HEK293T (cell line): ENCODE data around the gene BMP2K.
"Not testable (repeated sequence)": the region's sequence is repeated elsewhere in the genome, so short reads cannot be mapped to it uniquely, and the experiment has no call there.

Experiments
- CTCF ChIA-PET: fragments of 350-600 bp; formaldehyde crosslinking; extraction: SDS; loops from one replicate; lab custom pipeline; 2021; ENCODE audit warnings: antibody characterized with exemption, inconsistent platforms; lab: Yijun Ruan, JAX
- POLR2A ChIA-PET: fragments of 350-600 bp; formaldehyde crosslinking; extraction: SDS; loops from one replicate; lab custom pipeline; 2020; ENCODE audit warnings: antibody characterized with exemption, inconsistent platforms; lab: Yijun Ruan, JAX
- DNase-seq: peaks from one replicate; pipeline ENCODE4 v3.0.0; 2012; ENCODE audit warnings: mixed read lengths; ENCODE audit errors: extremely low spot score
- ARNT ChIP-seq: fragments of 450-650 bp; IDR thresholded peaks from 2 replicates; pipeline ENCODE4 v1.6.1; 2017; ENCODE audit warnings: mild to moderate bottlenecking
- BHLHE40 ChIP-seq: fragments of 450-650 bp; IDR thresholded peaks from 2 replicates; pipeline ENCODE4 v1.6.1; 2016; ENCODE audit warnings: mild to moderate bottlenecking, moderate library complexity, borderline replicate concordance
- CTBP1 ChIP-seq: fragments of 450-650 bp; IDR thresholded peaks from 2 replicates; pipeline ENCODE4 v1.6.1; 2016; ENCODE audit warnings: borderline replicate concordance
- ELF4 ChIP-seq: fragments of 450-650 bp; IDR thresholded peaks from 2 replicates; pipeline ENCODE4 v1.6.1; 2017; ENCODE audit warnings: antibody characterized with exemption
- FOXA1 ChIP-seq: fragments of 450-650 bp; IDR thresholded peaks from 2 replicates; pipeline ENCODE4 v1.6.1; 2016; ENCODE audit warnings: mild to moderate bottlenecking
- FOXK2 ChIP-seq: fragments of 450-650 bp; IDR thresholded peaks from 2 replicates; pipeline ENCODE4 v1.6.1; 2016; ENCODE audit warnings: mild to moderate bottlenecking
- FOXM1 ChIP-seq: fragments of 450-650 bp; IDR thresholded peaks from 2 replicates; pipeline ENCODE4 v1.6.1; 2017; ENCODE audit warnings: mild to moderate bottlenecking, borderline replicate concordance
- HDGF ChIP-seq: fragments of 450-650 bp; IDR thresholded peaks from 2 replicates; pipeline ENCODE4 v1.6.1; 2017; ENCODE audit warnings: antibody characterized with exemption, borderline replicate concordance
- L3MBTL2 ChIP-seq: fragments of 450-650 bp; conservative IDR thresholded peaks from 2 replicates; pipeline ENCODE4 v1.6.1; 2016; ENCODE audit warnings: mild to moderate bottlenecking
- LEF1 ChIP-seq: fragments of 450-650 bp; IDR thresholded peaks from 2 replicates; pipeline ENCODE4 v1.6.1; 2017; ENCODE audit warnings: mild to moderate bottlenecking, borderline replicate concordance
- NFRKB ChIP-seq: fragments of 450-650 bp; IDR thresholded peaks from 2 replicates; pipeline ENCODE4 v1.6.1; 2016; ENCODE audit warnings: mild to moderate bottlenecking, moderate library complexity
- PKNOX1 ChIP-seq: fragments of 450-650 bp; IDR thresholded peaks from 2 replicates; pipeline ENCODE4 v1.6.1; 2016
- SP1 ChIP-seq: fragments of 450-650 bp; IDR thresholded peaks from 2 replicates; pipeline ENCODE4 v1.6.1; 2017
- SUZ12 ChIP-seq: fragments of 450-650 bp; IDR thresholded peaks from 2 replicates; pipeline ENCODE4 v1.6.1; 2016; ENCODE audit warnings: mild to moderate bottlenecking
- TARDBP ChIP-seq: fragments of 450-650 bp; IDR thresholded peaks from 2 replicates; pipeline ENCODE4 v1.6.1; 2016
- ZNF384 ChIP-seq: fragments of 450-650 bp; IDR thresholded peaks from 2 replicates; pipeline ENCODE4 v1.6.1; 2016

Gene BMP2K

GRCh38 chr4:78809928-78810835, 34.0 kb downstream of the BMP2K start:
- CTCF ChIA-PET: interaction anchor here (0.6 to 0.8 kb wide), 2 partner anchors 142 to 166 kb away, joined by 3 read pairs; no protein-coding TSS in a partner anchor
- no peak for TF ChIP-seq PKNOX1
- TF ChIP-seq LEF1: no peak
- TF ChIP-seq BHLHE40: no peak
- DNase-seq: no peak
- POLR2A ChIA-PET: interaction anchor here (0.8 kb wide), 1 partner anchor 32 kb away, joined by 3 read pairs; no protein-coding TSS in a partner anchor

GRCh38 chr4:78811034-78811433, 34.9 kb downstream of the BMP2K start:
- no peak for DNase-seq
- CTCF ChIA-PET: interaction anchor here (0.8 kb wide), 1 partner anchor 167 kb away, joined by 3 read pairs; no protein-coding TSS in a partner anchor
- POLR2A ChIA-PET: interaction anchor here (0.8 kb wide), 1 partner anchor 33 kb away, joined by 3 read pairs; no protein-coding TSS in a partner anchor

GRCh38 chr4:78818530-78819079, 42.5 kb downstream of the BMP2K start:
- no peak for DNase-seq
- CTCF ChIA-PET: no interaction called here
- POLR2A ChIA-PET: no interaction called here
- TF ChIP-seq FOXK2 (no peak), TARDBP (no peak), CTBP1 (no peak), PKNOX1 (no peak), L3MBTL2 (no peak), LEF1 (no peak), SP1 (no peak), ELF4 (no peak)

More at GRCh38 chr4:78811034-78811433, 34.9 kb downstream of the BMP2K start:
- no peak for TF ChIP-seq NFRKB
- no peak for TF ChIP-seq BHLHE40
- TF ChIP-seq SP1: no peak
- TF ChIP-seq ELF4: no peak
- no peak for TF ChIP-seq TARDBP
- TF ChIP-seq ZNF384: no peak
- no peak for TF ChIP-seq CTBP1
- no peak for TF ChIP-seq FOXK2

GRCh38 chr4:78824001-78824400, 47.9 kb downstream of the BMP2K start:
- POLR2A ChIA-PET: no interaction called here
- TF ChIP-seq LEF1: no peak
- no peak for TF ChIP-seq ELF4
- TF ChIP-seq BHLHE40: no peak
- no peak for DNase-seq
- CTCF ChIA-PET: no interaction called here

GRCh38 chr4:78827191-78827590, 51.0 kb downstream of the BMP2K start:
- no peak for DNase-seq
- TF ChIP-seq LEF1 (no peak), TARDBP (no peak), ZNF384 (no peak), FOXM1 (no peak), SP1 (no peak), BHLHE40 (no peak), L3MBTL2 (no peak), ARNT (no peak), PKNOX1 (no peak), FOXK2 (no peak), HDGF (no peak), NFRKB (no peak), SUZ12 (no peak), ELF4 (no peak), FOXA1 (no peak), CTBP1 (no peak)
- POLR2A ChIA-PET: no interaction called here
- CTCF ChIA-PET: no interaction called here

- ChIA-PET CTCF (no interaction called here), POLR2A (no interaction called here)
- DNase-seq: no peak
- no peak for TF ChIP-seq CTBP1
- TF ChIP-seq SUZ12: no peak
- no peak for TF ChIP-seq ELF4
- TF ChIP-seq TARDBP: no peak
- no peak for TF ChIP-seq PKNOX1
Observed at GRCh38 chr4:78829296-78829695, 53.1 kb downstream of the BMP2K start.

- CTCF ChIA-PET, DNase-seq, POLR2A ChIA-PET: not testable (repeated sequence)
Observed at GRCh38 chr4:78839676-78840075, 63.5 kb downstream of the BMP2K start.

- CTCF ChIA-PET, DNase-seq, POLR2A ChIA-PET: not testable (repeated sequence)
Observed at GRCh38 chr4:78840286-78840685, 64.1 kb downstream of the BMP2K start.
